Adrenal gland (tissue), 5 donors: Measurements from ENCODE around the gene KCNIP1.

Source experiments
- POLR2A ChIP-seq, 2 donors: fragments of 450-650 bp; IDR thresholded peaks; one replicate each; pipeline ENCODE4 v1.6.1; 2017; ENCODE audit warnings: antibody characterized with exemption in 2 of 2, mild to moderate bottlenecking in 2 of 2, moderate library complexity in 1 of 2
- TF ChIP-seq, protein P1 (sequence below), 6 experiments: fragments of 450-650 bp in 4 of 6; fragments of 200-600 bp in 2 of 6; sonication (generic) in 1 of 6; IDR thresholded peaks; 1 replicate in 5 of 6; 2 replicates in 1 of 6; pipeline versions ENCODE4 v1.5.1 to v1.8.0; 2016 to 2021; ENCODE audit warnings: antibody characterized with exemption in 6 of 6, mild to moderate bottlenecking in 2 of 6, moderate library complexity in 1 of 6
- donor health status: DM: no; HTN: no; CAD: no.

DNA sequence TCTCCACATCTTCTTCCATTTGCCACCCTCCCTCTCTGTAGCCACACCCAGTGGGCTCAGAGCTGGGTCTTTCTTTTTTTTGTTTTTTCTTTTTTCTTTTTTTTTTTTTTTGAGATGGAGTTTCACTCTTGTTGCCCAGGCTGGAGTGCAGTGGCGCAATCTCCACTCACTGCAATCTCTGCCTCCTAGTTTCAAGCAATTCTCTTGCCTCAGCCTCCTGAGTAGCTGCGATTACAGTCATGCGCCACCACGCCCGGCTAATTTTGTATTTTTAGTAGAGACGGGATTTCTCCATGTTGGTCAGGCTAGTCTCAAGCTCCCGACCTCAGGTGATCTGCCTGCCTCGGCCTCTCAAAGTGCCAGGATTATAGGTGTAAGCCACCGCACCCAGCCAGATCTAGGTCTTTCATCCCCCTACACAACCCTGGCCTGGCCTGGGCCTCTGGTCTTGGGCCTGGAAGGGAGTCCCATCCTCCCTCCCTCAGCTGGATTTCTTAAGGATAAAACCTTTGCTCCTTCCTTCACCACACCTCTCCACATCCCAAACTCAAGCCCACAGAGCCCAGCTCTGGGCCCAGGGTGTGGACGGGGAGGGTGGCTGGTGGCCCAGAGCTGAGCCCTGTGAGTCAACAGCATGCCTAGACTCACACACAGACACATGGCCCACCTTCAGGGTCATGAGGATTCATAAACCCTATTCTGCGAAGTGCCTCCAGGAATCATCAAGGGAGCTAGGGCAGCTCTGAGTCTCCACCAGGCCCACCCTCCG is 18.8 kb upstream of the KCNIP1 start:
- TF ChIP-seq, protein P1, sequence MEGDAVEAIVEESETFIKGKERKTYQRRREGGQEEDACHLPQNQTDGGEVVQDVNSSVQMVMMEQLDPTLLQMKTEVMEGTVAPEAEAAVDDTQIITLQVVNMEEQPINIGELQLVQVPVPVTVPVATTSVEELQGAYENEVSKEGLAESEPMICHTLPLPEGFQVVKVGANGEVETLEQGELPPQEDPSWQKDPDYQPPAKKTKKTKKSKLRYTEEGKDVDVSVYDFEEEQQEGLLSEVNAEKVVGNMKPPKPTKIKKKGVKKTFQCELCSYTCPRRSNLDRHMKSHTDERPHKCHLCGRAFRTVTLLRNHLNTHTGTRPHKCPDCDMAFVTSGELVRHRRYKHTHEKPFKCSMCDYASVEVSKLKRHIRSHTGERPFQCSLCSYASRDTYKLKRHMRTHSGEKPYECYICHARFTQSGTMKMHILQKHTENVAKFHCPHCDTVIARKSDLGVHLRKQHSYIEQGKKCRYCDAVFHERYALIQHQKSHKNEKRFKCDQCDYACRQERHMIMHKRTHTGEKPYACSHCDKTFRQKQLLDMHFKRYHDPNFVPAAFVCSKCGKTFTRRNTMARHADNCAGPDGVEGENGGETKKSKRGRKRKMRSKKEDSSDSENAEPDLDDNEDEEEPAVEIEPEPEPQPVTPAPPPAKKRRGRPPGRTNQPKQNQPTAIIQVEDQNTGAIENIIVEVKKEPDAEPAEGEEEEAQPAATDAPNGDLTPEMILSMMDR (IDR thresholded peaks at IDR 0.05) = no peak
- no peak for TF ChIP-seq POLR2A (IDR thresholded peaks at IDR 0.05)
